Neural cell (in vitro differentiated cells): ENCODE measurements around the gene MINDY4. TPM values are rescaled to one million over a fixed set of nuclear protein-coding genes. Genes with fewer than 3 reads are reported as not detected.

Source experiments
- H2AFZ ChIP-seq: fragments of 200-600, 300-800 bp; sonication (generic), shearing (Covaris generic); 2 replicates; pipeline ENCODE4 v1.6.0; 2014; ENCODE audit warnings: low read depth, mild to moderate bottlenecking, antibody characterized with exemption, low read length, moderate library complexity
- H3F3A ChIP-seq: fragments of 200-600 bp; shearing (Covaris generic); 2 replicates; pipeline ENCODE4 v1.6.1; 2016; ENCODE audit warnings: mild to moderate bottlenecking, moderate library complexity, mixed read lengths, antibody characterized with exemption, low read length; ENCODE audit not compliant: insufficient read depth, poor library complexity, severe bottlenecking
- H3K27ac ChIP-seq: fragments of 200-600, 300-800 bp; sonication (generic), shearing (Covaris generic); 2 replicates; pipeline ENCODE4 v1.5.1; 2014; ENCODE audit warnings: mild to moderate bottlenecking, low read length, moderate library complexity
- H3K27me3 ChIP-seq: fragments of 300-800, 200-600 bp; sonication (generic), shearing (Covaris generic); 2 replicates; pipeline ENCODE4 v1.6.0; 2014; ENCODE audit warnings: mild to moderate bottlenecking, low read depth, low read length, moderate library complexity; ENCODE audit not compliant: insufficient read depth
- H3K36me3 ChIP-seq: fragments of 300-800, 200-600 bp; sonication (generic), shearing (Covaris generic); 2 replicates; pipeline ENCODE4 v1.5.1; 2014; ENCODE audit warnings: mild to moderate bottlenecking, antibody characterized with exemption, low read length, moderate library complexity; ENCODE audit not compliant: insufficient read depth
- H3K4me2 ChIP-seq: fragments of 300-800, 200-600 bp; sonication (generic), shearing (Covaris generic); 2 replicates; pipeline ENCODE4 v1.6.0; 2014; ENCODE audit warnings: mild to moderate bottlenecking, low read length
- H3K4me3 ChIP-seq: fragments of 300-800, 200-600 bp; sonication (generic), shearing (Covaris generic); 2 replicates; pipeline ENCODE4 v1.5.1; 2014; ENCODE audit warnings: mild to moderate bottlenecking, low read length, moderate library complexity
- H3K79me2 ChIP-seq: fragments of 200-600 bp; shearing (Covaris generic); replicated peaks from 2 replicates; pipeline ENCODE4 v1.6.0; 2014; ENCODE audit warnings: mild to moderate bottlenecking, low read length, moderate library complexity; ENCODE audit not compliant: insufficient read depth
- H3K9ac ChIP-seq: fragments of 300-800, 200-600 bp; sonication (generic), shearing (Covaris generic); 2 replicates; pipeline ENCODE4 v1.6.1; 2016; ENCODE audit warnings: mild to moderate bottlenecking, low read length, mixed read lengths
- H3K9me2 ChIP-seq: fragments of 200-600 bp; shearing (Covaris generic); 2 replicates; pipeline ENCODE4 v1.6.1; 2016; ENCODE audit warnings: mild to moderate bottlenecking, low read length, mixed read lengths; ENCODE audit not compliant: insufficient read depth
- H3K9me3 ChIP-seq: fragments of 200-600, 300-800 bp; sonication (generic), shearing (Covaris generic); 2 replicates; pipeline ENCODE4 v1.6.1; 2016; ENCODE audit warnings: mild to moderate bottlenecking, mixed run types, low read length, moderate library complexity, mixed read lengths
- H4K20me1 ChIP-seq: fragments of 200-600 bp; shearing (Covaris generic); 2 replicates; pipeline ENCODE4 v1.6.1; 2016; ENCODE audit warnings: mild to moderate bottlenecking, mixed run types; ENCODE audit not compliant: insufficient read depth
- EP300 ChIP-seq: fragments of 450-650 bp; conservative IDR thresholded peaks from 2 replicates; pipeline ENCODE4 v1.6.1; 2014; ENCODE audit warnings: antibody characterized with exemption, mild to moderate bottlenecking, moderate library complexity; ENCODE audit not compliant: poor library complexity, severe bottlenecking
- EZH2 ChIP-seq: fragments of 200-600, 300-800 bp; shearing (Covaris generic), sonication (generic); IDR thresholded peaks from 2 replicates; pipeline ENCODE4 v1.6.1; 2014; ENCODE audit warnings: antibody characterized with exemption, low read length, borderline replicate concordance, mild to moderate bottlenecking; ENCODE audit not compliant: insufficient read depth, poor library complexity, severe bottlenecking
- MXI1 ChIP-seq: fragments of 450-650 bp; conservative IDR thresholded peaks from 2 replicates; pipeline ENCODE4 v1.6.1; 2014; ENCODE audit warnings: antibody characterized with exemption, mild to moderate bottlenecking; ENCODE audit not compliant: poor library complexity, severe bottlenecking
- POLR2AphosphoS5 ChIP-seq: IDR thresholded peaks from 2 replicates; pipeline ENCODE4 v1.6.1; 2012
- RAD21 ChIP-seq: fragments of 450-650 bp; conservative IDR thresholded peaks from 2 replicates; pipeline ENCODE4 v1.6.1; 2014; ENCODE audit warnings: antibody characterized with exemption, mild to moderate bottlenecking, moderate library complexity
- REST ChIP-seq: IDR thresholded peaks from 2 replicates; pipeline ENCODE4 v1.6.1; 2012; ENCODE audit warnings: borderline replicate concordance
- SMC3 ChIP-seq: fragments of 450-650 bp; conservative IDR thresholded peaks from 2 replicates; pipeline ENCODE4 v1.6.1; 2014; ENCODE audit warnings: antibody characterized with exemption, mild to moderate bottlenecking, moderate library complexity; ENCODE audit not compliant: poor library complexity
- TAF1 ChIP-seq: IDR thresholded peaks from 2 replicates; pipeline ENCODE4 v1.6.1; 2012; ENCODE audit warnings: low read depth
- polyA plus RNA-seq: library from polyadenylated mRNA; depleted of rRNA; stranded (reverse); fragments of >200 nt; gene quantifications from 2 replicates; pipeline ENCODE4 v1.2.3, GENCODE V29; 2014
- TF ChIP-seq, protein P1 (sequence below): fragments of 450-650 bp; IDR thresholded peaks from 2 replicates; pipeline ENCODE4 v1.5.1; 2014; ENCODE audit warnings: antibody characterized with exemption, mild to moderate bottlenecking, moderate library complexity; ENCODE audit not compliant: poor library complexity, severe bottlenecking

The MINDY4 gene
- polyA plus RNA-seq, 1 donor from 2014 or later = 1.0 TPM

- Histone ChIP-seq H3K27ac (no peak overlapping the region), H3K4me2 (no peak overlapping the region), H3F3A (no peaks in the 10 kb centered on the region), H3K9ac (no peak overlapping the region), H3K9me2 (no peaks in the 10 kb centered on the region), H3K9me3 (no peaks in the 10 kb centered on the region), H3K27me3 (no peaks in the 10 kb centered on the region), H3K4me3 (no peak overlapping the region), H3K36me3 (no peaks in the 10 kb centered on the region), H4K20me1 (no peaks in the 10 kb centered on the region), H2AFZ (no peak overlapping the region), H3K79me2 (no peaks in the 10 kb centered on the region)
- no peak for TF ChIP-seq TAF1
- TF ChIP-seq REST = no peak
- TF ChIP-seq SMC3 = no peak
- no peak for TF ChIP-seq RAD21
- TF ChIP-seq, protein P1, sequence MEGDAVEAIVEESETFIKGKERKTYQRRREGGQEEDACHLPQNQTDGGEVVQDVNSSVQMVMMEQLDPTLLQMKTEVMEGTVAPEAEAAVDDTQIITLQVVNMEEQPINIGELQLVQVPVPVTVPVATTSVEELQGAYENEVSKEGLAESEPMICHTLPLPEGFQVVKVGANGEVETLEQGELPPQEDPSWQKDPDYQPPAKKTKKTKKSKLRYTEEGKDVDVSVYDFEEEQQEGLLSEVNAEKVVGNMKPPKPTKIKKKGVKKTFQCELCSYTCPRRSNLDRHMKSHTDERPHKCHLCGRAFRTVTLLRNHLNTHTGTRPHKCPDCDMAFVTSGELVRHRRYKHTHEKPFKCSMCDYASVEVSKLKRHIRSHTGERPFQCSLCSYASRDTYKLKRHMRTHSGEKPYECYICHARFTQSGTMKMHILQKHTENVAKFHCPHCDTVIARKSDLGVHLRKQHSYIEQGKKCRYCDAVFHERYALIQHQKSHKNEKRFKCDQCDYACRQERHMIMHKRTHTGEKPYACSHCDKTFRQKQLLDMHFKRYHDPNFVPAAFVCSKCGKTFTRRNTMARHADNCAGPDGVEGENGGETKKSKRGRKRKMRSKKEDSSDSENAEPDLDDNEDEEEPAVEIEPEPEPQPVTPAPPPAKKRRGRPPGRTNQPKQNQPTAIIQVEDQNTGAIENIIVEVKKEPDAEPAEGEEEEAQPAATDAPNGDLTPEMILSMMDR = no peak
- TF ChIP-seq EP300 = no peak
Observed at GRCh38 chr7:30846378-30846777, 75.2 kb downstream of the MINDY4 start.

GRCh38 chr7:30848121-30848855 lies 77.1 kb downstream of the MINDY4 start:
- Histone ChIP-seq H3K79me2 (no peaks in the 10 kb centered on the region), H3F3A (no peaks in the 10 kb centered on the region), H3K36me3 (no peaks in the 10 kb centered on the region), H4K20me1 (no peaks in the 10 kb centered on the region), H3K4me3 (no peak overlapping the region), H3K27me3 (no peaks in the 10 kb centered on the region), H3K4me2 (no peak overlapping the region), H3K9me3 (no peaks in the 10 kb centered on the region), H2AFZ (no peak overlapping the region), H3K9me2 (no peaks in the 10 kb centered on the region), H3K27ac (no peak overlapping the region), H3K9ac (no peak overlapping the region)
- no peak for TF ChIP-seq TAF1
- no peak for TF ChIP-seq RAD21
- no peak for TF ChIP-seq SMC3
- TF ChIP-seq EZH2 = no peak
- TF ChIP-seq, protein P1 = no peak
- TF ChIP-seq POLR2AphosphoS5 = no peak
- no peak for TF ChIP-seq EP300
- no peak for TF ChIP-seq REST
- TF ChIP-seq MXI1 = no peak
